HG03457 (cell line): ENCODE measurements around the gene VEPH1.

ENCODE experiments used
- ATAC-seq: cut with Tn5 transposase; IDR thresholded peaks from one replicate; pipeline ENCODE4 v1.9.1; 2021; ENCODE audit warnings: moderate number of reproducible peaks; ENCODE audit not compliant: unreplicated experiment

VEPH1 gene

GRCh38 chr3:157313186-157313585 lies 190.0 kb downstream of the VEPH1 start:
- no peak for ATAC-seq

GRCh38 chr3:157312376-157312745 lies 190.9 kb downstream of the VEPH1 start:
- no peak for ATAC-seq

DNA sequence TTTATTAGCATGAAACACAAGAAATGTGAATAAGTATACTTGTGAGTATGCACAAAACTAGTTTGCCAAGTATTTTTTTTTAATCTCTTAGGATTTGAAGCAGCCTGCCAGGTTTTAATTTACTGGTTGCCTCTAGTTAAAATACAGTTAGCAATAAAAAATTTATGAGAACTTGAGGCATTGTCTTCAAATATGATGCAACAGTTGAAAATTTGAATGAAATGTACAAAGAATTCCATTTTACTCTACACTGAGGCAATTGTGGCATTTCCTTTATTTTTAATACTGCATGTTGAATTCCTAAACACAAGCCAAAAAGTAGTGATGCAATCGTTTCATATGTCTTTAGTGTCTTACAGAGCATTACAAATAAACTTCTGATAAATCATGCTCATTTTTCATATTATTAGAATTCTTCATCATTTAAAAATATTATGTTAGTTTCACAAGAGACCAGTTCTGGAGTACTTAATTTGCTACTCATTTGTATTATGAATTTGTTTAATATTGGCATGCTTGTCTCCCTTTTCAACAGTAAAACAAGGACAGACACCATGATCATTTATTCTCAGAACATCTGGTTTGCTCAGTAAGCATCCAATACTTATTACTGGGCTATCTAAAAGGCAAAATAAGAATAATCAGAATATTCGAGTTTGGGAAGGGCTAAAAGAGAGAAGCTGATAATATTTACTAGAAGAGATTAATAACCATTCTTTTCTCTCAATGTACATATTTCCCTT lies 191.4 kb downstream of the VEPH1 start:
- ATAC-seq = no peak

GRCh38 chr3:157310329-157311052 lies 192.7 kb downstream of the VEPH1 start:
- no peak for ATAC-seq

DNA sequence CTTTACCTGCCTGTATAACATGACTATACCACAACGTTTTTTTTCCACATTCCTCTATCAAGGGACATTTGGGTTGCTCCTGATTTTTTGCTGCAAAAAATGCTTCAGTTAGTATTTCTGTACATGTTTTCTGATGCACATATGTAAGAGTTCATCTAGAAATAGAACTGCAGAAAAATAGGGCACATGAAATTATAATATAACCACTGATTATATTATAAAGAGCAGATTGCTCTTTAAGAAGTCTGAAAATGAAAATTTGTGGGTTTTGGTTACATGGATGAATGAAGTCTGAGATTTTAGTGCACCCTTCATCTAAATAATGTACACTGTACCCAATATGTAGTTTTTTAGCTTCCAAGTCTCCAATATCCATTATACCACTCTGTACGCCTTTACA lies 196.7 kb downstream of the VEPH1 start:
- ATAC-seq = no peak

DNA sequence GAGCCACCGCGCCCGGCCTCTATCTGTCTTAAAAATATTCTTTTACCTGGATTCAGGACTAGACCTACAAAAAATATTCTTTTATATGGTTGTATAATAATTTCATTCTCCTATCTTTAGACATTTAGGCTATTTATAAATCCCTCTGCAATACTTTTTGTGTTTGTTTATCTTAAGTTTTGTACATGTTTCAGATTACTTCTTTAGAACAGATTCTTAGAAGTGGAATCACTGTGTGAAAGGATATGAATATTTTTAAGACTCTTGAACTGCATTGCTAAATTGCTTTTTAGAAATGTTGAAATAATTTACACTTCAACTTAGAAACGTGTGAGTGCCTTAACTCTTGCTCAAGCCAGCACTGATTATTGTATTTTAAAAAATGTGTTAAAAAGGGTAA lies 197.8 kb downstream of the VEPH1 start:
- ATAC-seq = no peak

- no peak for ATAC-seq
Measured at GRCh38 chr3:157301755-157302154, 201.5 kb downstream of the VEPH1 start.

- no peak for ATAC-seq
Measured at GRCh38 chr3:157300981-157301663, 202.1 kb downstream of the VEPH1 start.

DNA sequence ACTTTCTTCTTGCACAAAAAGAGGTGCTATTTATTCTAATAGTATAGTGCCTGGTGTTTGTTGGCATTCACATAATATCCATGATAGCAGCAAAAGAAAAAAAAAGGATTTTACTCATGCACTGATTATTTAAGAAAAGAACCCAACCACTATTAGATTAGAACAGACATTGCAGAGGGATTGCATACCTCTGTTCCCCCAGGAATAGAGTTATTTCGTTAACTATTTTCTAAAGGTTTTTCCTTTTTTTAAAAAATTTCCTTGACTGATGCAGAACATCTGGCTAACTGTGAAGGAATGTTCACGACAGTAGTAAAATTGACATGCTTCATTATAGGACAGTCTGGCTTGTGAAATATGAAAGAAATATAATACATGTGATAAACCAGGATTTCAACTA lies 203.1 kb downstream of the VEPH1 start:
- no peak for ATAC-seq

GRCh38 chr3:157297328-157297915 lies 205.8 kb downstream of the VEPH1 start:
- no peak for ATAC-seq

- no peak for ATAC-seq
Measured at GRCh38 chr3:157294953-157295352, 208.3 kb downstream of the VEPH1 start.

- no peak for ATAC-seq
Measured at GRCh38 chr3:157294491-157294890, 208.7 kb downstream of the VEPH1 start.

DNA sequence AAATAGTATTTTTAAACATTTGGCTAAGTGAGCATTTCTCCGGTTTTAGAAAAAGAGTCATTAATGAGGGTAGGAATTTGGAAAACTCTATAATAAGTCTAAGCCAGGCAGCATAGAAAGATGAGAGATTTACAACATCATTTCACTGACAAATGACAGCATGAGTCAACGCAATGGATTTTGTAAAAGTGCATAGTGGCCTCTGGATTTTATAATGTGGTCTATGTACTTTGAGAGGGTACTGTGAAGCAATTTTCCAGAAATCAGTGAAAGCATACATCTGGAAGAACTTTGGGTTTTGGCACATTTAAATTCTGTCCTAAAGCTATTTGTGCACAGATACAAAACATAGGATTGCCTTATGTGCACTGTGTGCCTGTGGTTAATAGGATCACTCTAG lies 212.4 kb downstream of the VEPH1 start:
- no peak for ATAC-seq

GRCh38 chr3:157285966-157286365 lies 217.2 kb downstream of the VEPH1 start:
- no peak for ATAC-seq

GRCh38 chr3:157285141-157285540 lies 218.1 kb downstream of the VEPH1 start:
- ATAC-seq = no peak

DNA sequence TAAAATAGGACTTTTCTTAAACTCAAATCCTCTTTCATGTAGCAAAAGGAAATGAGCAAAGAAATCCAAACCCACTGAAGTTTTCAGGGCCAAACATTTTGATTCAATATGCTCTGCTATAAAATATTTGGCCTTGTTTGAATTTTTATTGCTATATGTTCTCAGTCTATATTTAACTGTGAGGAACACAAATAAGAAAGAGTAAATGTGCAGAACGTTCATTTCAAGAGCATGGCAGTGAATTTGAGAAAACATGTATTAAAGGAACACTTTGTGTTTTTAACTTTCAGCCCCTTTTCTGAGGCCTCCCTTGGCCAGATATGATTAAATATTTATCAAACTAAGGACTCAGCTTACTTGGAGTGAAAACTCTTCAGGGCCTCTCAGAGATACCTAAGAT lies 218.5 kb downstream of the VEPH1 start:
- ATAC-seq = no peak

DNA sequence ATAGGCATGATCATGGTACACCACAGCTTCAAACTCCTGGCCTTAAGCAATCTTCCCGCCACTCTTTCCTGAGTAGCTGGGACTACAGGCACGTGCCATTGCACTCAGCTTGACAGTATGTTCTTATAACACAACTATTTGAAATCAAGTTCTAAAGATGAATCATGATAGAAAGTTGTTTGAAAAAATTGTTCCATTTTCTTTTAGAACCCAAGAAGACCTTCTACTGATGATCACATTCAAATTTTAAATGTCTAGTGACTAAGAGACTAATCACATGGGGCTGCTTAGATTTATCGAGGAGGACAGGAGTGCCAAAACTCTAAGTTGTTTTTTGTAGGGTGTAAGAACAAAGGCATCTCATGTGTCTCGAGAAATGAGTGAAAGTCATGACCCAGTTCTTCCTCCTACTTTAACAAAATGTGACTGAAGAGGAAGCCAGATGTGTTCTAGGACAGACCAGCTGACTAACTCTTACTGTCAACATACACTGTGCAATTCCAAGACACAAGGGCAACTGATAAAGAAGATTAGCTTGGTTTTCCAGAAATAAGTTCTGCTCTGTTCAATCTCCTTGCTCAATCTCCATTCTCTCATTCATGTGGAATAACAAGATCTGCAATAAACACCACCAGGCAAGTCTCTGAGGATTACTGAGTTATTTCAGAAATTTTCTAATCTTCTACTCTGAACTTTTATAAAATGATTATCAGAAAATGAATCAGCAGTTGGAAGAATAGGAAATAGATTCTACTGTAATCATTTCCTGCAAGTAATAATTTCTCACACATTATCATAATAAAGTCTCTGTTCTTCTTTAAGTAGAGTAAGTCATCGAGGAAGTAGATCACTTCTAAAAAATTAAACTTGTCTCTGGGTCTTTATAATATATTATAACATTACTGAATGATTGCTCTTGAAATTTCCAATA lies 220.7 kb downstream of the VEPH1 start:
- no peak for ATAC-seq

DNA sequence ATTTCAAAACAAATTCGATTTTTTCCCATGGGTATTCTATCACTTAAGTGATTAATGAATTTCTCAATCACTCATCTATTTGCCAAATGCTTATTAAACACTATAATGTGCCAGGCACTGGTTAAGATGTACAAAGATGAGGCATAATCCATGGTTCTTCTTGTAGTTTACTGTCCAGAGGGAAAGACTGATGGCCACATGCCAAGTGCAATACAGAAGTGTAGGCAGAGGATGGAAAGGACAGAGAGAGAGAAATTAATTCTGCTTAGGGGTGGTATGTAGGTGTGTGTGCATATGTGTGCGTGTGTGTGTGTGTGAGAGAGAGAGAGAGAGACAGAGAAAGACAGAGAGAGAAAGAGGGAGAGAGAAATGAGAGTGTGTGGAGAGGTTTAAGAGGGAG lies 222.4 kb downstream of the VEPH1 start:
- no peak for ATAC-seq

- ATAC-seq = no peak
Measured at GRCh38 chr3:157280354-157280753, 222.9 kb downstream of the VEPH1 start.

- no peak for ATAC-seq
Measured at GRCh38 chr3:157279237-157279636, 224.0 kb downstream of the VEPH1 start.

GRCh38 chr3:157276801-157277200 lies 226.4 kb downstream of the VEPH1 start:
- no peak for ATAC-seq
